Non-pigmented ciliary epithelial cell (primary cell): Measurements from ENCODE around the gene CSNK2B.

Experiments used
- DNase-seq: peaks from one replicate; pipeline ENCODE4 v3.0.0-alpha.2; 2010; ENCODE audit warnings: low read depth

CSNK2B gene

GRCh38 chr6:31660381-31661261, 5.3 kb upstream of the CSNK2B start, which contains the start of gene C6orf47:
C6orf47 (minus strand) TSS chr6:31660778; CDS start chr6:31659947, 831 bp downstream.
- no peak for DNase-seq

- DNase-seq, result no peak
Observed at GRCh38 chr6:31661262-31662123, 4.4 kb upstream of the CSNK2B start.

GRCh38 chr6:31662124-31662723, 3.7 kb upstream of the CSNK2B start:
- DNase-seq, result no peak

DNA sequence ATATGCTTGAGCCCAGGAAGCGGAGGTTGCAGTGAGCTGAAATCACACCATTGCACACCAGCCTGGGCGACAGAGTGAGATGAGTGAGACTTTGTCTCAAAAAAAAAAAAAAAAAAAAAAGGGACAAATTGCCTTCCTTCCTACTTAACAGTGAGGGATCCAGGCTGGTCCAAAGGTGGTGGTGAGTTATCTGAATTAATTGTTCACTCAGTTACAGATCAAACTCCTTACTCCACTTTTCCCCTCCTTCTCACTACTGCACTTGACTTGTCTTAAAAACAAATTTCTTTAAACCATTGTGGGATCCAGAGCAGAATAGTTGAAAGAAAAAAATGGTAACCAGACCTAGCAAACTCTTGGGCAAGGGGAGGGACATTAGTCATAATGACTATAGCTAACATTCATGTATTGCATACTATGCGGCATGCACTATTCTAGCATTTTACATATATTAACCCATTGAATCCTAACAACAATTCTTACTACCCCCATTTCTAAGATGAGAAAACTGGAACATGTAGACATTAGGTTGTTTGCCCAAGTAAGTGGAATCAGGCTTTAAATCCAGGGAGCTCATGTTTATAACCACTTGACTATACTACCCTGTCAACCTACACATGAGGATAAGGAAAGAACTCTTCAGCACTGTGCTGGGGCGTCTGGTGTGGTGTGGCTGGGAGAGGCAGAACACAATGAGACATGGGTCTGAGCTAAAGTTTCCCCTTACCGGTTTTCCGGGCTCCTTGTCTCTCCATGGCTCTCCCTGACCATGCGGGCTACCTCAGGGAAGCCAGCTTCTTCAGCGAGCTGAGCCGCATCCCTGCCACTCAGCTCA, 2.5 kb upstream of the CSNK2B start:
- DNase-seq, result no peak

DNA sequence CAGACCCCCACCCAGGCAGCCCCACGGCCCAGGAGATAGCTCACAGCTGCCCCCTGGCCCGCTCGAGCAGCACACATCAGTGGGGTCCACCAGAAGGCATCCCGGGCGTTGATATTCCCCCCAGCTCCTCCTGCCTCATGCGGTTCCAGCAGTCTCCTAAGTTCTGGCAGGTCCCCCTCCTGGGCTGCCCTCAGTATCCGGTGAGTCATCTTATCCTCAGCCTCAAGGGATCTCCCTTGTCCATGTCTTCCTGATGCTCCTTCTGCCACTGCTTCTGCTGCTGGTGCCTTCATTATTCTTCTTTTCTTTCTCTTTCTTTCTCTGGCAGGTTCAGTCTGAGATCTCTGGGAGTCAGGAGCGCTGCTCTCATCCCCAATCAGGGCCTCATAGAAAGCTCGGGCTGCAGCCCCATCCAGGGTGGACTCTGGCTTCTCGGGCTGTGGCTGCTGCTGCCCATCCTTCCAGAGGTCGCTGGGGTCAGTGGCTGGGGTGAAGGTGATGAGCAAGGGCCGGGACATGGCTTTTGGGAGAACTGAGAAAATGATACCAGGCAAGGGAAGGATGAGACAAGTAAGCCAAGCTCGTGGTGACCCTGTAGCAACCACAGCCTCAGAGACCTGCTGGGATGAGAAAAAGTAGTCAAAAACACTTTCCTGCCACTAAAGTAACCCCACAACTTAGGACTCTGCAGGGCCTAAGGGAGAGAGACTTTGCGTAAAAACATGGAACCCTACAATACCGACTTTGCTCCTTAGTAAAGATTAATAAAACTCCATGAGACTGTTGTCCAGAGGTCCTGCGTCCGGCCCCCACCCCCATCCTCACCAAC, 1.7 kb upstream of the CSNK2B start:
- DNase-seq, result peak; percentile 53

DNA sequence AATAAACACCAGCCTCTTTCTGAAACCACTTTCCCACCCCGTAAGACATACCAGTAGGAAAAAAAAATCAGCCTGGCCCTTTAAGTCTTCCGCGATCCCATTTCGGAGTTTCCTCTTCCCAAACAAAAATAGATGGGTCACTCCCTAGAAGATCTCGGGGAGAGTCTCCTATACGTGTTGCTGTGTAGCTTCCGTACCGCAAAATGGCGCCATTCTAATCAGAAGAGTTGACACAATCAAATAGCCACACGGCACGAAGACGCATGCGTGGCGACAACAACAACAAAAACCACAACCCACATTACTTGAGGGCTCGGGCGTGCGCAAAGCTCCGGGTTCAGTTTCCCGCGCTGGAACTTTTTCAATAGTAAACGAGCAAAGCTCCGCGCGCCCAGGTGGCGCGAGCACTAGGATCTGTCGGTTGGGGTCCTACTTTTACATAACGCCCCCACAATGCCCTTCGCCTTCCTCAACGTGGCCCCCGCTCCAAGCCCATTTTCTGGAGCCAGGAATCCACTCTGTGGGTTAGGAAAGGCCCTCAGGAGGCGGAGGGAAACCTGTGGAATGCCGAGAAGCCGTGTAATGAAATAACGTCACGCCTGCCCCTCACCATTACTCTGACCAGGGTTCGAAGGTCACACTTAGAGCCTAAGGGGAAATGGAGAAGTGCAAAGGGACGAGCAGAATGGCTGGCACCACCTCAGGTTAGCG, 935 bp upstream of the CSNK2B start, which contains the start of gene GPANK1:
Gene GPANK1 (minus strand): TSS at position 208 of the 711 bp plus-strand sequence. CDS start 519 bp downstream, outside the sequence.
- peak; percentile 79 for DNase-seq

DNA sequence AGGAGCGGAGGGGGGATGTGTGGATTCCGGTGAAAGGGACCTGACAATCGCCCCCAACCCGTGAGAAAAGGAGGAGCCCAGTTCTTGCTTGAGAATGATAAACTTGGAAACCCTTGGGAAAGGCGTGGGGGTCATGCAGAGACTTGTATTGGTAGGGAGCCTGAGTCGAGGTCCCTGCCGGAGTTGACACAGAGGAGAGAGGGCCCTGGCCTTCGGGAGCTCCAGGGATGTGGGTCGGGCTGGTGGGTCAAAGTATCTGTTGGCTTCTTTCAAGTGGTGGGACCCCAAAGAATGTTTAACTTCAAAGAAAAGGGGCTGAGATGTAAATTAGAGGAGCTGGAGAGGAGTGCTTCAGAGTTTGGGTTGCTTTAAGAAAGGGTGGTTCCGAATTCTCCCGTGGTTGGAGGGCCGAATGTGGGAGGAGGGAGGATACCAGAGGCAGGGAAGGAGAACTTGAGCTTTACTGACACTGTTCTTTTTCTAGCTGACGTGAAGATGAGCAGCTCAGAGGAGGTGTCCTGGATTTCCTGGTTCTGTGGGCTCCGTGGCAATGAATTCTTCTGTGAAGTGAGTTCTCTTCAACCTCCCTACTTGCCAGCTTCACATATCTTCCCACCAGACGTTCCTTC, 571 bp downstream of the CSNK2B start:
- DNase-seq, result no peak

DNA sequence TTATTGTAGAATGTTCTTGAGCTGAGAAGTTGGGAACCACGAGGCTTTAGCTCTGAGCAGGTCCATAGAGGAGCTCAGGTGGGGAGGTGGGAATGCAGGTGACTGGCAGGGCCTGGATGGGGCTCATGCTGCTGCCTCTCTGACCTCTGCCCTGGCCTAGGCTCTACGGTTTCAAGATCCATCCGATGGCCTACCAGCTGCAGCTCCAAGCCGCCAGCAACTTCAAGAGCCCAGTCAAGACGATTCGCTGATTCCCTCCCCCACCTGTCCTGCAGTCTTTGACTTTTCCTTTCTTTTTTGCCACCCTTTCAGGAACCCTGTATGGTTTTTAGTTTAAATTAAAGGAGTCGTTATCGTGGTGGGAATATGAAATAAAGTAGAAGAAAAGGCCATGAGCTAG, 3.8 kb downstream of the CSNK2B start, which contains the start of gene LY6G5B:
Gene LY6G5B (plus strand): TSS at position 301 of the 400 bp plus-strand sequence. CDS start 975 bp downstream, outside the sequence.
- no peak for DNase-seq

- no peak for DNase-seq
Observed at GRCh38 chr6:31676322-31676903, 10.5 kb downstream of the CSNK2B start.

DNA sequence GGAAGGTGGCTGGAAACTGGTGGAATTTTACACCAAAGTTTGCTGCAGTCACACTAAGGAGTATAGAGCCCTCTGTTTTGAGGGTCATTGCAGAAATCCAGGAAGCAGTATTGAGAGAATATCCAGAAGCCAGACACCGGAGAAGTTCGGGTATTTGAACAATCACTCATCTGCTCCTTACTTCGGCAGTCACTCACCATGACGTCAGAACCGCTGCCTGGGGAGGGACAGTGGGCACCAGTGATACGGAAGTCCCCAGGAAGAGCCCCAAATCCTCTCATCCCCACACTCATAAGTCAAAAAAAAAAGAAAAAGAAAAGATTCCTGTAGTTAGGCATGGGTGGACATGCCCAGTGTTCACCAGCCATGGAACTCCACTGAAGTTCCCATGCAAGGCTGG, 11.0 kb downstream of the CSNK2B start:
- no peak for DNase-seq

DNA sequence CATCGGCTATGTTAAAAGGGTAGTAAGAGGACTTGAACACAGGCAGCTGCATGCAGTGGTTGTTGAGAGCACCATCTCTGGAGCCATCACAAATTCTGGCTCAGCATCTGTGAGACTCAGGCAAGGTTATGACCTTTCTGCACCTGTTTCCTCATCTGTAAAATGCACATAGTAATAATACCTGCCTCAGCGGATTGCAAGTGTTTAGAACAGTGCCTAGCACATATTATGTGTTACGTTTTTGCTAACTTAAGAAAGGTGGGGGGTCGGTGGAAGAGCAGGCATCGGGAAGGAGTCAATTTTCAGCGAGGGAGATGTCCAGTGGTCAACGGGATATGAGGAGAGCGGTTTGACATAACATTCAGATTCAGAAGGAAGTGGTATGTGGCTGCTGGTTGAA, 12.1 kb downstream of the CSNK2B start:
- DNase-seq, result no peak

DNA sequence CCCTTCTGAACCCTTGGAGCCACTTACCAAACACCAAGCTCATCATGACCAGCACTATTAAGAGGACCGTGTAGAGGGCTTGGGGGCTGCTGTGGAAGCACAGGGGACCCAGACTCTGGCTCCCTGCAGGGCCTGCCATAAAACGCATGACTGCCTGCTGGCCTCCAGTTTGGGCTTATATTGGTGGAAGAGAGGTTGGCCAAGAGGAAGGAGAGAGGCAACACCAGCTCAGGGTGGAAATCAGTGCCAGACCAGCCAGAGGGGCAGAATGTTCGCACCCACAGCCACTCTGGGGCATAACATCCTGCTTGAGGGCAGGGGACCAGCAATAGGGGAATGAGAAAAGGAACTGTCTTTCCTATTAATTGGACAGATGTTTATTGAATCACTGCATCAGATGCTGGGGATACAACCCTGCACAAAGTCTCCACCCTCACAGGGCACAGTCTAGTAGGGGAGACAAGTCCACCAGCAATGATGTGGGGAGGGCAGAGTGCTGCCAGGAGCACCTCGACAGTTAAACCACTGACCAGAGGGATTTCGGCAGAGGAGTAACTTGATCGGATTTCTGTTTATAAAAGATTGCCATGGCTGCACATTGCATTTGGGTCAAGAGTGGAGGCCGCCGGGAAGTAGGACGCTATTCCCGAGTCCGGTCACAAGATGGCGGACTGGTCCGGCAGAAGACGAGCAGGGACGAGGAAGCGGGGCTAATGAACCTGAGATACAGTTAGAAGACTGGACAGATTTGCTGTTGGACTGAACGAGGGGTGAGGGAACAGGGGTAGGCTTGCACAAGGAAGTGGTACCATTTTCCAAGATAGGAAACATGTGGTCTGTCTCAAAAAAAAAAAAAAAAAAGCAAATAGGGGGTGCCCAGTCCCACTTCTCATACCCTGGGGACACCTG, 14.6 kb downstream of the CSNK2B start, which contains the start of gene LY6G5C:
Gene LY6G5C (minus strand): TSS at position 842 of the 909 bp plus-strand sequence. CDS start 694 bp downstream, at position 148.
- peak; percentile 74 for DNase-seq

- DNase-seq, result no peak
Observed at GRCh38 chr6:31681135-31681671, 15.3 kb downstream of the CSNK2B start.

DNA sequence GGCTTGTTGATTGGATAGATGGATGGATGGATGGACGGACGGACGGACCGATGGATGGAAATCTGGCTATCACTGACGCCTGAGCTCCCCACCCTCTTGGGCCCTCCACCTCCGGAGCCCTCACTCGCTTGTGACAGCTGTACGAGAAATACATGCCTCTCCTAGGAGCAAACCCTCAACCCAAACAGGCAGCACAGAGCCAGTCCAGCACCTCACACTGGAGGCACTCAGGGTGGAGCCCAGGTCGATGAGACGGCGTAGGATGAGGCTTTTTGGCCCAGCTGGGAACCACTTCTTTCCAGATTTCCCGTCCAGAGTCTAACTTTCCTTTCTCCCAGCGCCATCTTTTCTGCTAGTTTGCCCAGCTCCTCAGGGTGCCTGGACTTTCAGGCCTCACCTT, 17.7 kb downstream of the CSNK2B start:
- no peak for DNase-seq

GRCh38 chr6:31686483-31686882, 20.6 kb downstream of the CSNK2B start:
- no peak for DNase-seq

- DNase-seq, result no peak
Observed at GRCh38 chr6:31687321-31687720, 21.4 kb downstream of the CSNK2B start.
